Activated CD8-positive, alpha-beta memory T cell treated with anti-CD3 and anti-CD28 coated beads for 1 hour (primary cell): ENCODE results near the gene MYG1.
A peak's percentile ranks its signal among the peaks of the same experiment; 100 is the strongest.
"Not testable (repeated sequence)": the region's sequence is repeated elsewhere in the genome, so short reads cannot be mapped to it uniquely, and the experiment has no call there.

Source experiments
- DNase-seq, 2 donors: peaks; one replicate each; pipeline ENCODE4 v3.0.0-alpha.2; 2020; ENCODE audit warnings: low read depth in 1 of 2; ENCODE audit errors: extremely low read depth in 1 of 2

Gene MYG1

DNA sequence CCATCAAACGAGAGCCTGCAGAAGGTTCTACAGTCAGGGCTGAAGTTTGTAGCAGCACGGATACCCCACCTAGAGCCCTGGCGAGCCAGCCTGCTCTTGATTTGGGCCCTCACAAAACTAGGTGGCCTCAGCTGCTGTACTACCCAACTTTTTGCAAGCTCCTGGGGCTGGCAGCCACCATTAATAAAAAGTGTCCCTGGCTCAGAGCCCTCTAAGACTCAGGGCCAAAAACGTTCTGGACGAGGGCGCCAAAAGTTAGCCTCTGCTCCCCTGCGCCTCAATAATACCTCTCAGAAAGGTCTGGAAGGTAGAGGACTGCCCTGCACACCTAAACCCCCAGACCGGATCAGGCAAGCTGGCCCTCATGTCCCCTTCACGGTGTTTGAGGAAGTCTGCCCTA is 13.0 kb upstream of the MYG1 start:
- DNase-seq = no peak

- peak; percentile 28 to 55 for DNase-seq
Measured at GRCh38 chr12:53287741-53288216, 11.7 kb upstream of the MYG1 start.

DNA sequence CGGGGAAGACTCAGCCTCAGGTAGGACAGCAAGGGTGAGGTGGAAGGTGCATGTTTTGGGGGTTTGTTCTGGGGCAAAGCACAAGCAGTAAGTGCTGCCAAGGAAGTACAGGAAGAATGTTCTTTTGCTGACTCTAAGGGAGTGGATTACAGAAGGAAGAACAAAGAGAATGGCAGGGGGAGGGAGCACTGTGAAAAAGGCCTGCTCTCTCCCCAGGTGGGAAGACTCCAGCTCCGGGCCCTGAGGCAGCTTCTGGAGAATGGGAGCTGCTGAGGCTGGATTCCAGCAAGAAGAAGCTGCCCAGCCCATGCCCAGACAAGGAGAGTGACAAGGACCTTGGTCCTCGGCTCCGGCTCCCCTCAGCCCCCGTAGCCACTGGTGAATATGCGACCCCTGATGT is 11.2 kb upstream of the MYG1 start:
- DNase-seq = no peak

DNA sequence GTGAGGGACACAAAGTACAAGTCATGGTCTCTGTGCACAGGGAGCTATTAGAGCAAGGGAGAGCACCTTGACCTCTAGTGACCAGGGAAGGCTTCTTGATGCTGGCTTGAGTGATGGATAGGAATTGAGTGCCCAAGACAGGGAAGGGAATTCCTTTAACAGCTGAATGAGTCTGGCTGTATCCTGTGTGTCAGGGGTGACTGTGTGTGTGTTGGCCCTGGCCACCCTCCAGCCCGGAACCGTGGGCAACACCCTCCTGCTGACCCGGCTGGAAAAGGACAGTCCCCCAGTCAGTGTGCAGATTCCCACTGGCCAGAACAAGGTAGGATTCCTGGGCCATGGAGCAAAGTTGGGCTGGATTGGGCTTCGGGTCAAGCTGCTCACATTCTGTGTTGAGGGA is 9.6 kb upstream of the MYG1 start:
- no peak for DNase-seq

- DNase-seq = no peak
Measured at GRCh38 chr12:53290661-53291060, 8.8 kb upstream of the MYG1 start.

GRCh38 chr12:53292426-53292825 is 7.1 kb upstream of the MYG1 start:
- DNase-seq = no peak

- DNase-seq = peak; percentile 40 to 74
Measured at GRCh38 chr12:53295070-53295890, 4.2 kb upstream of the MYG1 start, which contains the start of gene PFDN5. Gene PFDN5, plus strand, starts transcription at chr12:53295542. Its CDS starts 26 bp downstream, at chr12:53295568.

DNA sequence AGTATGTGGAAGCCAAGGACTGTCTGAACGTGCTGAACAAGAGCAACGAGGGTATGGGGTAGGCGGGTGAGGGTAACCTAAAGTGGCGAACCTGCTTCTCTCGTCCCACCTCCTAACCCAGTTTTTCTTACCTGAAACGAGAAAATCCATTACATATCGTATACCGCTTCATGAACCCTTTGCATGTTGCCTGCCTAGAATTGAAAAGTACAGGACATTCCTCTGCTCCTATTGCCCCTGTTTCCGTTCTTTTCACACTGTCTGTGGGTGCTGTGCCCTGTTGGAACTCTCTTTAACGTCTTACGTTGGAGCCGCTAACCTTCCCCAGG is 3.6 kb upstream of the MYG1 start:
- DNase-seq = no peak

DNA sequence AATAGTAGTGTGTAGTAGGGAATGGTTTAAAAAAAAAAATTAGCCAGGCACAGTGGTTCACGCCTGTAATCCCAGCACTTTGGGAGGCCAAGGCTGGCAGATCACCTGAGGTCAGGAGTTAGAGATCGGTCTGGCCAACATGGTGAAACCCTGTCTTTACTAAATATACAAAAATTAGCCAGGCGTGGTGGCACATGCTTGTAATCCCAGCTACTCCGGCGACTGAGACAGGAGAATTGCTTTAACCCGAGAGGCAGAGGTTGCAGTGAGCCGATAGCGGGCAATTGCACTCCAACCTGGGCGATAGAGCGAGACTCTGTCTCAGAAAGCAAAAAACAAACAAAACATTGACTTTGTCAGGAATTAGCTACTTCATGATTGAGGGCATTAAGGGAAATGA is 2.4 kb upstream of the MYG1 start:
- DNase-seq = not testable (repeated sequence)

GRCh38 chr12:53298164-53298563 is 1.3 kb upstream of the MYG1 start:
- DNase-seq = no peak

GRCh38 chr12:53299101-53299453 is 418 bp upstream of the MYG1 start:
- no peak for DNase-seq

- no peak for DNase-seq
Measured at GRCh38 chr12:53300187-53300586, 692 bp downstream of the MYG1 start.

DNA sequence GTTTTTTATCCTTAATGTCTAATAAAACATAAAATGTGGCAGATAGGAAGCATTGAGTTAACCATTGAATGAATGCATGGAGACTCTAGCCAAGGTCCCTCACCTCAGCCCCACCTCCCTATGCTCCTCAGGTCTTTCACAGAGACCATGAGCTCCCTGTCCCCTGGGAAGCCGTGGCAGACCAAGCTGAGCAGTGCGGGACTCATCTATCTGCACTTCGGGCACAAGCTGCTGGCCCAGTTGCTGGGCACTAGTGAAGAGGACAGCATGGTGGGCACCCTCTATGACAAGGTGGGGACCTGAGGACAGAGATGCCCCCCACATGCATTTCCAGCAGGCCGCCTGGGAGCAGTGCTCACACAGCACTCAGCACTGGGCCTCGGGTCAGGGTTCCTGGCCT is 3.4 kb downstream of the MYG1 start:
- DNase-seq = no peak

DNA sequence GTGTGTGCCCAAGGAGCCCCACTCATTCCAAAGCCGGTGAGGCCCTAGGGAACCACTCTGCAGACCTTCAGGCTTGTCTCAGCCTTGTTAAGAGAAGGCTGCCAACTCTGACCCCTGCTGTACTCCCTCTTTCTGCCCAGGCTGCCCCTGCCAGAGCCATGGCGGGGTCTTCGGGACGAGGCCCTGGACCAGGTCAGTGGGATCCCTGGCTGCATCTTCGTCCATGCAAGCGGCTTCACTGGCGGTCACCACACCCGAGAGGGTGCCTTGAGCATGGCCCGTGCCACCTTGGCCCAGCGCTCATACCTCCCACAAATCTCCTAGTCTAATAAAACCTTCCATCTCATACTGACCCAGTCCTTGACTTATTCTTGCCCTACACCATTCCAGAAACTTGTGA is 7.3 kb downstream of the MYG1 start:
- no peak for DNase-seq

DNA sequence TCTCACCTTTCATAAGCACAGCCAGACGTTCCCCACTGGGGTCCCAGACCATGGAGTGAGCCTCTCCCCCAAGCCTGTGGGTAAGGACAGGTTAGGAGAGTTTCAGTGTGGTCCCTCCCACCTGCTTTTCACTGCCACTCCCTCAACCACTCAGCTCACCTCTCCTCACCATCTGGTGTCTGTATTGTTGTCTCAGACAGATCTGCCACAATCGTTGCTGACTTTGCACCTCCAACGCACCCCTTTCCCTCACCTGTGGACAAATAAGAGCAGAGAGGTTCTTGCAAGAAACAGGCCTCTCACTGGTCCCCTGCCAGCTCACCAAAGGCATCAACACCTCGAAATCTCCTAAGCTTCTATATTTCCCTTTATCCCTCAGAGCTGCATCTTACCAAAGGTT is 8.8 kb downstream of the MYG1 start:
- no peak for DNase-seq

DNA sequence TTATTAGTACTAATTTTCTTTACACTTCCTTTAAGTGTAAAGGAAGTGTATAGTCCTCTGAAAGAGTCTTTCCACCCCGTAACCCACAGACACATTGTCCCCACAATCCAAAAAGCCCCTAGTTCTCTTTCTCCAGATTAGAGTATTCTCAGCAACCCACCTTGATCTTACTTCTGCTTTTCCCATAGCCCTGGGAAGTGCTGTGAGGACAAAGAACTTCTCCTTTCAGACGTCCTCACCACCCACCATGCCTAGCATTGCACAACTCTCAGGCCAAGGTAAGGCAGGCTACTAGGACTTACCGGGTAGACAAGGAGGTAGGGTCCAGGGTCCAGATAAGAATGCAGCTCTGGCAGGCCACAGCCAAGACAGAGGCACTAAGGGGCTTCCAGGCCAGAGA is 14.5 kb downstream of the MYG1 start:
- DNase-seq = no peak

DNA sequence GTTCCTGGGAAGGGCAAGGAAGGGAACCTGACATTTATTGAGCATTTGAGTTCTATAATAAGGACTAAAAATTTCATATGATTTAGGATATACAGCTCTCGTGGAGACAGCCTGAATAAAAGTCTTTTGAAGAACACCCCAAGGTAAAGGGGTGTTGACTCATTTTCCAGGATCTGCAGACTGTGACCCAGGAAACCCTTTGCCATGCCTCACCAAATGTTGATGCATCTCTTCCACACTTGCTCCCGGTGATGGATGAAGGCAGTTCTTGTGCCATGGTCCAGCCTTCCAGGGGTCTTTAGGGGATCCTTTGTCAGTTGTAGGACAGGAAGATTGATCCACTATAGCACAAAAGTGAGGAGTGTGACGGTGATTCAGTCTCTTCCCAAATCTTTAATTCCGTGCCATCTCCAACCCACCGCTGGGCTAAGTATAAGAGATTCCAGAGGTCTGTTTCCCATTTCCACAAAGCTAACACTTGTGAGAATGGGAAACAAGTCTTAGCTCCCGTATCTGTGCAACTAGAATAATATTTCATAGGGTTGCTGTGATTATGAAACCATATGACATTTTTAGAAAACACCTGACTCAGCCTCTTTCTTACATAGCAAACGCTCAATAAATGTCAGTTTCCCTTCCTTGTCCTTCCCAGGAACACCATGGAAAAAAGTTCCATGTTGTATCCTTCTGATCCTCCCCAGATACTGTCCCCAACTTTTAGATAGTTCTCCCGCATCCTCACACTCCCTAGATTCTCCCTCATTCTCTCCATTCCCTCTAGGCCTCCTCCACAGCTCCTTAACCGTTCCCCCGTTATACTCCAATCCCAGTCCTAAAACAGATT is 21.1 kb downstream of the MYG1 start:
- DNase-seq = no peak

DNA sequence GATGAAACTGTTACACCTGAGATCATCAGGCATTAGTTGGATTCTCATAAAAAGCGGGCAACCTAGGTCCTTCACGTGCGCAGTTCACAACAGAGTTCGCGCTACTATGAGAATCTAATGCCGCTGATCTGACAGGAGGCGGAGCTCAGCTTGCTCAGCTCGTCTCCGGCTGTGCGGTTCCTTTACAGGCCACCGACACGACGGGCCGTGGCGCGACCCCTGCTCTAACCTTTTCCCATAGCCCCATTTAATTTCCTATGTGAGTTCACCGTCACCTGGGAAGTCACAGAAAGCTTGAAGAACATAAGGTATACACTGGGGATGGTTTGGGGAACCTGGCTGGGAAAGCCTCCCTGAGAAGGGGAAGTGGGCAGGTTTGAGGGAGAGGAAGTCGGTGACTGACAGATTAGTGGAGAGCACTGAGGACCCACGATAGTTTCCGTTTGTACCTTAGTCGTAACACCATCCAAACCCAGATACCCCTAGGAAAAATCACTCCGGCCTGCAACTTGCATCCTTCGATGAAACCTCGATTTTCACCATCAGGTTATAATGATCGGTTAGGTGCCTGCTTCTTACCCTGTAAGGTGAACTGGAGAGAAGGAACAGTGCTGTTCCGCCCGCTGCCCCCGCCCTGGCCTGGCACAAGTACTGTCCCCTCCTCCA is 24.8 kb downstream of the MYG1 start:
- DNase-seq = peak in 1 of 2 donors; percentile 33

DNA sequence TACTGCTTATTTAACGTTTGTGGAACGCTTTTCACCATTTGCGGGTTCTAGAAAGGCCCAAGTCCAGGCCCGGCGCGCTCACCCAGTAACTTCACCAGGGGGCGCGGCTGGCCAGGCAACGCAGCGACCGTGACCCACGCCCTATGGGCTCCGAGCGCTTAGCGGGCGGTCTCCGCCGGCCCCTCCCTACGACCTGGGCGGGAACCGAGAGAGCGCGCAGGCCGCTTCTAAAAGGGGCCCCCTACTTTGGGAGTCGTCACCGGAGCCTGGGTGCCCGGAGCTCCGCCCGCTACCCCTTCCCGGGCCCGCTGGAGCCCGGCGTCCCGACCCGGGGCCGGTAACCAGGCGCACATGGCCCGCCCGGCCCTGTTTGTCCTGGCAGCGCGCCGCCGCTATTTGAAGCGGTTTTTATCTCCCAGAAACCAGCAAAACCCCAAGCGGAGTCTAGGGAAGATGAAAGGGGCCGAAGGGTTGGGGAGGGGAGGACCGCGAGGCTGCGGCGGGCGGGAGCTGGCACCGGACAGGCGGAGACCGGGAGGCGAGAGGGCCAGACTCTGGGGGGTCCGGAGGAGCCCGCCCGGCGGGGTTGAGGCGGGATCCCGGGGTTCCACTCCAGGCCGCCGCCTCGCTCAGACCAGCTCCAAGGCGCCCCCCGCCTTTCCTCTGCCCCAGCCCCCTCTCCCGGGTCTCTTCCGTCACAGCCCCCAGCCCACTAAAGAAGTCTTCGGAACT is 25.4 kb downstream of the MYG1 start:
- peak; percentile 63 to 74 for DNase-seq

- DNase-seq = no peak
Measured at GRCh38 chr12:53325511-53326061, 26.1 kb downstream of the MYG1 start.
